Measurements from ENCODE around the gene CTAG1B.
"Not testable (repeated sequence)": the region's sequence is repeated elsewhere in the genome, so short reads cannot be mapped to it uniquely, and the experiment has no call there.

Gene CTAG1B

DNA sequence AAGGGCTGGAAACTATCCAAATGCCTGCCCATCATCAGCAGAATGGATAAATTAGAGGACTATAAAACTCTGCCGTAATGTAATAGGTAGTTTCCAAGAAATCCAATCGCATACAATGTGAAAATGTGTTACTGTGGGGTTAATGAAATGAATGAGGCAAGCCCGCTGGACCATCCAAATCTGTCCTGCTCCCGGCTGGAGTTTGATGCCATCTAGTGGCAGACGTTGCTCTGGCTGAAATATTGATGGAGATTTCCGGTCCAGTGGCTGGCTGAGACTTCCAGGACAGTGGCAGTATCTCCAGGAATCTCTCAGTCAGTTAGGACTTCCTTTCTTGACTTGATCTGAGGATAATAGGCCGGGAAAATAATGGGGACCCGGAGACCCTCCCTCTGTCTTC is 36.1 kb downstream of the CTAG1B start:
- DNase-seq (ENCODE audit: low spot score): not testable (repeated sequence)

DNA sequence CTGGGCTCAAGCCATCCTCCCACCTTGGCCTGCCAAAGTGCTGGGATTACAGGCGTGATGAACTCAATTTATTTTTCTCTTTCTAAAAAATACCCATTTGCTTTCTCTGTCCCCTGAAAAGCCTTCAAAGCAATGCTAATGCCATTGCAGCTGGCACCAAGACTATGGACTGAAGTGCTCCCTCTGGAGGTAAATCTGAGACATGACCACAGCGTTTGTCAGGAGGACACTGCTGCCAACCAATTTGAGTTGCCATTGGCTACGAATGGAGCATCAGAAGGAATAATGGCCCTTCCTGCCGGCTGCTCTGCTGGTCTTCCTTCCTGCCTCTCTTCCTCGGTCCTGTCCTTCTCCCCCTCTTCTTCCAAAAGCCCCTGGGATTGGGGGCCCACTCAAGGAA is 44.0 kb downstream of the CTAG1B start:
- not testable (repeated sequence) for DNase-seq (ENCODE audit: low spot score)

DNA sequence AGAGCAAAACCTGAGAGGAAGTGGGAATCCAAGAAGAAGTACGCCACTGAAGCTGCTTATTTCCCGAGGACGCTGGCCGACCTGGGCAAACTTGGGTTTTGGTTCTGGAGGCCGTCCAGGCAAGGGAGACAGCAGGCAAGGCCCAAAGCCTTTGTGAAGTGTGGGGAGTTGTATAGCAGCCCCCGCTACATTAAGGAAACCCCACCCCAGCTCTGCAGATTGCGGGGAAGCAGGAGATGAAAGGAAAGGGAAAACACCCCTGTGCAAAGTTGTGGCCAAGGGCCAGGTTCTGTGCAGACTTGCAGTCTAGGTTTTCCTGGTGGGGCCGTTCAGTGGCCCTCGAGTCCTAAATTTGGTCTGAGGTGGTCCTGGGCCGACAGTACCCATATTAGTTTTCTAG is 46.0 kb downstream of the CTAG1B start:
- DNase-seq (ENCODE audit: low spot score): not testable (repeated sequence)

DNA sequence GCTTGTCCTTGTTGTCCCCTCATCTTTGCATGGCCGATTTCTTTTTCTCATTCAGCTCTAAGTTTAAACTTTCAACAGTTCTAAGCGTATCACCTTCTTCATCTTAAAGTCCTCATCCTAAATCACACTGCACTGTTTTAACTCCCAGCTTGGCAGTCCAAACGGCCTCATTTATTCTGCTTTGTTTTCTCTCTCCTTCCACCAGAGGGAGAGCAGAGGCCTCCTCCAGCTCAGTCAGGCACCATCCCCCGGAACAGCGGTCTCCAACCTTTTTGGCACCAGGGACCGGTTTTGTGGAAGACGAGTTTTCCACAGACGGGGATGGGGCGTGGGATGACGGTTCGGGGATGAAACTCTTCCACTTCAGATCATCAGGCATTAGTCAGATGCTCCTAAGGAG is 48.7 kb downstream of the CTAG1B start:
- not testable (repeated sequence) for DNase-seq (ENCODE audit: low spot score)
